Fibroblast of lung (primary cell): ENCODE measurements around the gene HOXA7. TPM values are rescaled to one million over a fixed set of nuclear protein-coding genes. Genes with fewer than 3 reads are reported as not detected.

Experiments
- DNase-seq, 2 donors: peaks; one replicate each; pipeline versions ENCODE4 v3.0.0 to v3.0.0-alpha.2; 2010; ENCODE audit warnings: low read depth in 2 of 2
- H2AFZ ChIP-seq: 2 replicates; pipeline ENCODE4 v1.5.1; 2012; ENCODE audit warnings: low read length, control low read depth, inconsistent platforms
- H3K27ac ChIP-seq: 2 replicates; pipeline ENCODE4 v1.5.1; 2011; ENCODE audit warnings: low read length, control low read depth; ENCODE audit not compliant: insufficient read depth
- H3K27me3 ChIP-seq: 2 replicates; pipeline ENCODE4 v1.5.1; 2011; ENCODE audit warnings: mild to moderate bottlenecking, low read length; ENCODE audit not compliant: control insufficient read depth, insufficient read depth
- H3K36me3 ChIP-seq: 2 replicates; pipeline ENCODE4 v1.5.1; 2011; ENCODE audit warnings: low read length; ENCODE audit not compliant: control insufficient read depth, insufficient read depth
- H3K4me1 ChIP-seq: 2 replicates; pipeline ENCODE4 v1.5.1; 2011; ENCODE audit warnings: low read length; ENCODE audit not compliant: control insufficient read depth, insufficient read depth; ENCODE audit errors: extremely low read depth
- H3K4me2 ChIP-seq: 2 replicates; pipeline ENCODE4 v1.5.1; 2011; ENCODE audit warnings: low read length, control low read depth; ENCODE audit not compliant: insufficient read depth; ENCODE audit errors: extremely low read depth
- H3K4me3 ChIP-seq, 4 experiments: fragments of 200-600 bp in 1 of 4; sonication (generic) in 1 of 4; replicated peaks in 1 of 4; 2 replicates each; pipeline ENCODE4 v1.5.1; 2011 to 2016; ENCODE audit warnings: low read length in 4 of 4, low read depth in 3 of 4, mild to moderate bottlenecking in 3 of 4, control low read depth in 2 of 4, inconsistent platforms in 1 of 4, mixed read lengths in 1 of 4; ENCODE audit not compliant: insufficient read depth in 1 of 4; ENCODE audit errors: control extremely low read depth in 1 of 4
- H3K79me2 ChIP-seq: 2 replicates; pipeline ENCODE4 v1.5.1; 2012; ENCODE audit warnings: mild to moderate bottlenecking, low read length, inconsistent platforms; ENCODE audit not compliant: control insufficient read depth, insufficient read depth
- H3K9ac ChIP-seq: 2 replicates; pipeline ENCODE4 v1.5.1; 2011; ENCODE audit warnings: mild to moderate bottlenecking, low read length, control low read depth; ENCODE audit not compliant: insufficient read depth
- H3K9me3 ChIP-seq: 2 replicates; pipeline ENCODE4 v1.5.1; 2012; ENCODE audit warnings: low read depth, low read length; ENCODE audit not compliant: control insufficient read depth, insufficient read depth
- H4K20me1 ChIP-seq: 2 replicates; pipeline ENCODE4 v1.5.1; 2011; ENCODE audit warnings: low read length; ENCODE audit not compliant: control insufficient read depth, insufficient read depth; ENCODE audit errors: extremely low read depth
- EZH2 ChIP-seq: IDR thresholded peaks from 2 replicates; pipeline ENCODE4 v1.5.1; 2012; ENCODE audit warnings: low read length, control low read depth, mild to moderate bottlenecking; ENCODE audit errors: missing control alignments
- polyA plus RNA-seq, 2 donors: library from polyadenylated mRNA; depleted of rRNA in 1 of 2; stranded (reverse) in 1 of 2; unstranded in 1 of 2; fragments of >200 nt; gene quantifications; 2 replicates each; pipeline ENCODE4 v1.2.1, GENCODE V29; 2011 to 2012; ENCODE audit warnings: missing spikeins in 1 of 2
- total RNA-seq: library from RNA; depleted of rRNA; stranded (reverse); fragments of >200 nt; gene quantifications from 2 replicates; pipeline ENCODE4 v1.2.1, GENCODE V29; 2014
- TF ChIP-seq, protein P1 (sequence below), 2 donors: IDR thresholded peaks in 1 of 2; conservative IDR thresholded peaks in 1 of 2; 1 replicate in 1 of 2; 2 replicates in 1 of 2; pipeline ENCODE4 v1.5.1; 2011 to 2012; ENCODE audit warnings: low read length in 2 of 2, control low read depth in 1 of 2, inconsistent platforms in 1 of 2, low read depth in 1 of 2, mild to moderate bottlenecking in 1 of 2

Gene HOXA7
- total and polyA plus RNA-seq, 2 donors (not counting 1 experiment from before 2014, with no cell fraction given), result 1.2 to 5.3 TPM

DNA sequence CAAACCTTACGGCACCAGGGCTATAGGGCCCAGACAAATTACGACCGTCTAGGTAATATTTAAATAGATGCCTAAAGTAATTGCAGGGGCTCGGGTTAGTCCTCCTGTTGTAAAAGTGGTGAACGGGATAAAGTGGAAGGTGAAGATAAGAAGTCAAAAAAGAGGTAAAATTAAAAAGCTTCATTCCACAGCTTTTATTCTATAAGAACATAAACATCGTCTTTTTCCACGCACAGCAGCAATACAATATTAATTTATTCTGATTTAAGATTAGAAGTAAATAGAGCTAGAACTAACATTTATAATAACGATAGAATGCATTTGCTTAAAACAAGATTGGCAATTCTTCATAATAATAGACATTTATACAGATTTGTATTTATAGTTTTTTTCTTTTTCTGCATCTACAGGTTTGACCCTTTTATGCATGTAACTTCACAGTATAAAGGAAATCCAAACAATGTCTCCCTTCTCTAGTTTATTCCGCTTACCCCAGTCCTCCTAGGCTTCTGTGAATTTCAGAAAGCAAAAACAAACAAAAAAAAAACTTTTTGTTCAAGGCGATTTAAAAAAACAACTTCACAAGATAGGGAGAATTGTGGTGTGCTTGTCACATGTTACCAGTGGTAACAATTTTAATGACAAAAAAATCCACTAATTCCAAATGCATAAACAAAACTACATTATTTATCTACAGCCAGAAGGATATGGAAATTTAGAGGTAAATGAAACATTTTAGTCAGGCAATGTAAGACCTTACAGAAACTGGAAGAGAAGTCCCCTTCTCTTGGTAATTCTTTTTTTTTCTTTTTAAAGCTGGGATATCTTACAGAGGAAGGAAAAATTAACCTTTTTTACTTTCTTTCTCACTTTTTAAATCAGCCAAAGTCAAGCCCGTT is 14.2 kb upstream of the HOXA7 start:
- Histone ChIP-seq H2AFZ (no peak overlapping the region), H4K20me1 (no peaks in the 10 kb centered on the region), H3K9me3 (no peaks in the 10 kb centered on the region), H3K4me3 (no peak overlapping the region), H3K9ac (no peak overlapping the region), H3K27ac (no peak overlapping the region), H3K36me3 (no peaks in the 10 kb centered on the region), H3K79me2 (no peaks in the 10 kb centered on the region), H3K27me3 (peaks cover 88% of the 10 kb centered on the region), H3K4me2 (no peak overlapping the region), H3K4me1 (no peaks in the 10 kb centered on the region)
- no peak for DNase-seq
- TF ChIP-seq, protein P1, sequence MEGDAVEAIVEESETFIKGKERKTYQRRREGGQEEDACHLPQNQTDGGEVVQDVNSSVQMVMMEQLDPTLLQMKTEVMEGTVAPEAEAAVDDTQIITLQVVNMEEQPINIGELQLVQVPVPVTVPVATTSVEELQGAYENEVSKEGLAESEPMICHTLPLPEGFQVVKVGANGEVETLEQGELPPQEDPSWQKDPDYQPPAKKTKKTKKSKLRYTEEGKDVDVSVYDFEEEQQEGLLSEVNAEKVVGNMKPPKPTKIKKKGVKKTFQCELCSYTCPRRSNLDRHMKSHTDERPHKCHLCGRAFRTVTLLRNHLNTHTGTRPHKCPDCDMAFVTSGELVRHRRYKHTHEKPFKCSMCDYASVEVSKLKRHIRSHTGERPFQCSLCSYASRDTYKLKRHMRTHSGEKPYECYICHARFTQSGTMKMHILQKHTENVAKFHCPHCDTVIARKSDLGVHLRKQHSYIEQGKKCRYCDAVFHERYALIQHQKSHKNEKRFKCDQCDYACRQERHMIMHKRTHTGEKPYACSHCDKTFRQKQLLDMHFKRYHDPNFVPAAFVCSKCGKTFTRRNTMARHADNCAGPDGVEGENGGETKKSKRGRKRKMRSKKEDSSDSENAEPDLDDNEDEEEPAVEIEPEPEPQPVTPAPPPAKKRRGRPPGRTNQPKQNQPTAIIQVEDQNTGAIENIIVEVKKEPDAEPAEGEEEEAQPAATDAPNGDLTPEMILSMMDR (conservative IDR thresholded peaks at IDR 0.05 in 1 of 2, IDR thresholded peaks at IDR 0.05 in 1 of 2; ENCODE audit: low read depth in 1 of 2, low read length in 2 of 2), result no peak
- no peak for TF ChIP-seq EZH2

DNA sequence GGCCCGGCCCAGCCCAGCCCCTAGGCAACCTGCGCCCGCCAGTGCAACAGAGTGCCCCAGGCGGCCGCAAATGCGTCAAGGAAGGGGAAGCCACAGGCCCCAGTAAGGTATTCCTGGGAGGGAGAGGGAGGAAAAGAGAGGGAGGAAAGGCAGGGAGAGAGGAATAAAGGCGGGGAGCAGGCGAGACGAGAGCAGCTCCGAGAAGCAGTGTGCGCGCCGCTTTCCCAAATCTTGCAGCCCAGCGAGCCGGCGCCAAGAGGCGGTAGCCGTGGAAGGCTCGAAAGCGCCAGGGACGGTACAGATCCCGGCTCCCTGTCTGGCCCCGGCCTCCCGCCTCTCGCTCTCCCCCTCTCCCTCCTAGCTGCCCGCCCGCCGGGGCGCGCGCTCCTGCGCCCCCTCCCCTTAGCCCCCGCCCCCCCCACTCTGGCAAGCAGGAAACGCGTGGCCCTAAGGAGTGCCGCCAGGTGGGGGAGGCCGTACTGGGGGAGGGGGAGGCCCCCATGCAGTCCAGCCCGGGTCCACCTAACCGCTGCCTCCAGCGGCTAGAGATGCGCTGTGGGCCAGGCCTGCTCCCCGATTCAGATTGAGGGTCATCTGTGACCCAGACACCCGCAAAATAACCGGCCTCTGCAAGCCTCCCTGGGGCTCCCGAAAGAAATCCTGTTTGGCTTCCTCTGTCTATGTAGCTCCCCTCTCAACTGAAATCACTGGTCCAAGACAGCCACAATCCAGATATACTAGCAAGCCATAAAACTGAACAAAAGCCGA is 13.4 kb upstream of the HOXA7 start:
- Histone ChIP-seq H3K4me1 (no peaks in the 10 kb centered on the region), H4K20me1 (no peaks in the 10 kb centered on the region), H3K4me3 (no peak overlapping the region), H2AFZ (no peak overlapping the region), H3K9ac (no peak overlapping the region), H3K27me3 (peaks cover 89% of the 10 kb centered on the region), H3K9me3 (no peaks in the 10 kb centered on the region), H3K79me2 (no peaks in the 10 kb centered on the region), H3K36me3 (no peaks in the 10 kb centered on the region), H3K4me2 (no peak overlapping the region), H3K27ac (no peak overlapping the region)
- no peak for DNase-seq
- TF ChIP-seq, protein P1 (conservative IDR thresholded peaks at IDR 0.05 in 1 of 2, IDR thresholded peaks at IDR 0.05 in 1 of 2; ENCODE audit: low read depth in 1 of 2, low read length in 2 of 2), result no peak
- TF ChIP-seq EZH2, result peak; percentile 81

DNA sequence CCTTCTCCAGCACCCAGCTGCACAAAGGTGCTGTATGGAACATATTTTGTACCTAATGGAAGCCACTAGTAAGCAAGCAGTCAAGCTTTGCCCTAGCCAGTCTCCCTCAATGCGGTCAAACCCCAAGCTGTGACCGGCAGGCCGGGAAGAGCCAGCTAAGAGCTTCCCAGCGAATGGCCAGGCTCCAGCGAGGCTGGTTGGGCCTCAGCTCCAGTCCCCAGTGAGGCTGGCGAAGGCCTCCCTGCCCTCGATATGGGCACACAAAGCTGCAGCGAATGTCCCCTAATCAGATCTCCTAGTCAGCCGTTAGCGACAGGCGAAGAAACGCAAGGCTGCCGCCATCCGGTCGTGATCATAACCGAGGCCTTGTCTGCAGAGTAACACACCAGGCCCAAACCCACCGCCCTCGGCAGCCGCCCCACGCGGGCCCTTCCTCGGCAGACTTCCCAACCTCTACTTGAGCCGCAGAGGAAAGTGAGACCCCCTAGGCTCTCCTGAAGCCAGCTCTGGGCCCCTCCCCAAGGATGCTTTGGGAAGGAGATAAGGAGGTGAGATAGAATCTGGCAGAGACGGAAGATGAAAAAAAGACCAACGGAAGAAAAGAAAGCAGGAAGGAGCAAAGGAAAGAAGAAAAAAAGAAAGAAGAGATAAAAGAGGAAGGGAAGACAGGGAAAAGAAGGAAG is 11.9 kb upstream of the HOXA7 start:
- H3K36me3 ChIP-seq, result no peaks in the 10 kb centered on the region
- TF ChIP-seq, protein P1 (conservative IDR thresholded peaks at IDR 0.05 in 1 of 2, IDR thresholded peaks at IDR 0.05 in 1 of 2; ENCODE audit: low read depth in 1 of 2, low read length in 2 of 2), result no peak
- TF ChIP-seq EZH2, result no peak
- H3K9me3 ChIP-seq, result no peaks in the 10 kb centered on the region
- no peak overlapping the region for H3K27ac ChIP-seq
- H4K20me1 ChIP-seq, result no peaks in the 10 kb centered on the region
- no peaks in the 10 kb centered on the region for H3K4me1 ChIP-seq
- H3K79me2 ChIP-seq, result no peaks in the 10 kb centered on the region
- H3K4me2 ChIP-seq, result no peak overlapping the region
- peaks cover 91% of the 10 kb centered on the region for H3K27me3 ChIP-seq
- no peak overlapping the region for H2AFZ ChIP-seq
- H3K4me3 ChIP-seq, result no peak overlapping the region
- no peak overlapping the region for H3K9ac ChIP-seq
- no peak for DNase-seq
